GM12878 (cell line): Measurements from ENCODE around the gene CCDC177. TPM values are rescaled to one million over a fixed set of nuclear protein-coding genes. Genes with fewer than 3 reads are reported as not detected.

Source experiments
- ATAC-seq: fragments of 200-7000 bp; cut with Tn5 transposase; 3 replicates; pipeline ENCODE4 v1.9.1; 2020; ENCODE audit warnings: mild to moderate bottlenecking, moderate library complexity
- BruUV-seq: library from RNA; stranded (reverse); fragments of 400-500 nt; replicated peaks from 2 replicates; lab custom pipeline; 2021; lab: Mats Ljungman, UMichigan
- CTCF ChIA-PET: fragments of 300-600 bp; sonication (Branson Sonifier 250); formaldehyde crosslinking; extraction: SDS; loops from one replicate; lab custom pipeline; 2021; ENCODE audit warnings: inconsistent platforms; lab: Yijun Ruan, JAX
- POLR2A ChIA-PET: fragments of 350-600 bp; formaldehyde crosslinking; extraction: SDS; loops from one replicate; lab custom pipeline; 2021; ENCODE audit warnings: inconsistent platforms; lab: Charles Lee
- RAD21 ChIA-PET: fragments of 300-600 bp; sonication (Branson Sonifier 250); formaldehyde crosslinking; loops from one replicate; lab custom pipeline; 2023; ENCODE audit warnings: antibody characterized with exemption; ENCODE audit not compliant: unreplicated experiment; lab: Charles Lee
- SMC1A ChIA-PET: fragments of 300-600 bp; sonication (Branson Sonifier 250); formaldehyde crosslinking; loops from one replicate; lab custom pipeline; 2023; ENCODE audit not compliant: unreplicated experiment, uncharacterized antibody; lab: Charles Lee
- DNase-seq: peaks from one replicate; pipeline ENCODE4 v3.0.0-alpha.2; 2011; ENCODE audit warnings: low read depth, low spot score
- FAIRE-seq: peaks from 3 replicates; lab custom pipeline; 2011; peaks lifted over from hg19 to GRCh38; lab: Jason Lieb, UNC
- H2AFZ ChIP-seq: 2 replicates; pipeline ENCODE4 v1.6.0; 2011; ENCODE audit warnings: low read depth, low read length, control low read depth; ENCODE audit not compliant: control insufficient read depth
- H3K27ac ChIP-seq: 2 replicates; pipeline ENCODE4 v1.5.1; 2011; ENCODE audit warnings: control low read depth; ENCODE audit not compliant: control insufficient read depth, insufficient read depth
- H3K27me3 ChIP-seq, 2 experiments: replicated peaks in 1 of 2; 2 replicates each; pipeline versions ENCODE4 v1.6.0 to v1.6.1; 2011; ENCODE audit warnings: low read length in 1 of 2; ENCODE audit not compliant: control insufficient read depth in 2 of 2, insufficient read depth in 2 of 2
- H3K36me3 ChIP-seq, 2 experiments: 2 replicates each; pipeline ENCODE4 v1.5.1; 2011; ENCODE audit warnings: low read length in 1 of 2; ENCODE audit not compliant: control insufficient read depth in 2 of 2, insufficient read depth in 2 of 2
- H3K4me1 ChIP-seq: 2 replicates; pipeline ENCODE4 v1.6.1; 2011; ENCODE audit warnings: mild to moderate bottlenecking, low read length, moderate library complexity, mixed read lengths; ENCODE audit not compliant: control insufficient read depth, insufficient read depth
- H3K4me2 ChIP-seq: 2 replicates; pipeline ENCODE4 v1.6.0; 2011; ENCODE audit warnings: control low read depth; ENCODE audit not compliant: control insufficient read depth, insufficient read depth
- H3K4me3 ChIP-seq: fragments of 200-600 bp; sonication (generic); 2 replicates; pipeline ENCODE4 v1.5.1; 2016
- H3K79me2 ChIP-seq: 2 replicates; pipeline ENCODE4 v1.6.0; 2011; ENCODE audit warnings: low read length; ENCODE audit not compliant: control insufficient read depth, insufficient read depth
- H3K9ac ChIP-seq: 2 replicates; pipeline ENCODE4 v1.8.0; 2011; ENCODE audit warnings: low read length, control low read depth, mixed read lengths; ENCODE audit not compliant: control insufficient read depth, insufficient read depth
- H3K9me3 ChIP-seq: replicated peaks from 3 replicates; pipeline ENCODE4 v1.5.1; 2011; ENCODE audit warnings: mild to moderate bottlenecking, low read length; ENCODE audit not compliant: control insufficient read depth, insufficient read depth
- H4K20me1 ChIP-seq: 2 replicates; pipeline ENCODE4 v1.6.0; 2011; ENCODE audit not compliant: control insufficient read depth, insufficient read depth
- BCLAF1 ChIP-seq: fragments of 450-650 bp; IDR thresholded peaks from 2 replicates; pipeline ENCODE4 v1.6.1; 2017; ENCODE audit warnings: antibody characterized with exemption, mild to moderate bottlenecking, moderate library complexity
- BRCA1 ChIP-seq: IDR thresholded peaks from 2 replicates; pipeline ENCODE4 v1.6.1; 2011; ENCODE audit warnings: low read depth, low read length, improper control_type of control experiment
- IKZF2 ChIP-seq, 2 experiments: fragments of 450-650 bp; IDR thresholded peaks; 2 replicates each; pipeline ENCODE4 v1.6.1; 2017; ENCODE audit warnings: mild to moderate bottlenecking in 2 of 2, moderate library complexity in 2 of 2
- MEF2B ChIP-seq: fragments of 450-650 bp; IDR thresholded peaks from 2 replicates; pipeline ENCODE4 v1.6.1; 2018; ENCODE audit warnings: mild to moderate bottlenecking, moderate library complexity; ENCODE audit not compliant: partially characterized antibody, poor library complexity, severe bottlenecking
- NR2C2 ChIP-seq: IDR thresholded peaks from 2 replicates; pipeline ENCODE4 v1.6.1; 2011; ENCODE audit warnings: borderline replicate concordance, low read depth; ENCODE audit not compliant: control insufficient read depth, insufficient read length
- SIN3A ChIP-seq: IDR thresholded peaks from 2 replicates; pipeline ENCODE4 v1.6.1; 2012; ENCODE audit warnings: low read depth, low read length, improper control_type of control experiment
- SMARCA5 ChIP-seq: fragments of 450-650 bp; IDR thresholded peaks from 2 replicates; pipeline ENCODE4 v1.6.1; 2017; ENCODE audit warnings: mild to moderate bottlenecking
- STAT1 ChIP-seq: fragments of 450-650 bp; conservative IDR thresholded peaks from 2 replicates; pipeline ENCODE4 v1.6.1; 2014; ENCODE audit warnings: antibody characterized with exemption, mild to moderate bottlenecking
- STAT3 ChIP-seq: IDR thresholded peaks from 2 replicates; pipeline ENCODE4 v1.6.1; 2011; ENCODE audit warnings: low read depth, low read length, improper control_type of control experiment
- ZBTB11 ChIP-seq: fragments of 450-650 bp; formaldehyde crosslinking; IDR thresholded peaks from 2 replicates; pipeline ENCODE4 v1.5.0; 2022; ENCODE audit warnings: mild to moderate bottlenecking, missing genetic modification characterization
- WGBS: methylation state at CpG from one replicate; pipeline ENCODE4 v1.1.6; 2016; ENCODE audit warnings: low lambda C conversion rate; ENCODE audit not compliant: insufficient replicate concordance, insufficient coverage; ENCODE audit errors: missing lambda C conversion rate; 5-methylcytosine and 5-hydroxymethylcytosine counted together
- in situ Hi-C: fragments of 300-500 bp; cut with MboI; formaldehyde crosslinking; loops from 9 replicates; pipeline ENCODE4 v1.14.3; 2018; ENCODE audit warnings: mixed read lengths
- intact Hi-C: fragments of 100-400 bp; cut with micrococcal nuclease; formaldehyde crosslinking; loops from one replicate; pipeline ENCODE4 v1.14.2; 2022; ENCODE audit not compliant: unreplicated experiment
- polyA plus RNA-seq, 11 experiments: library from polyadenylated mRNA; depleted of rRNA in 4 of 11; unstranded in 6 of 11; stranded (reverse) in 5 of 11; fragments of >200 nt; fragmentation: Nextera tagmentation in 4 of 11; fragmentation: Illumina TruSeq in 1 of 11; extraction: Ambion mirVana in 4 of 11; extraction: Trizol in 1 of 11; gene quantifications; 1 replicate in 1 of 11; 2 replicates in 10 of 11; pipeline versions ENCODE4 v1.2.1 to v1.2.3, GENCODE V29; 2011 to 2016; ENCODE audit warnings: inconsistent platforms in 2 of 11, missing spikeins in 2 of 11, low read depth in 1 of 11
- total RNA-seq, 4 experiments: library from RNA; depleted of rRNA in 3 of 4; stranded (reverse); fragments of >200 nt in 3 of 4; fragmentation: Illumina TruSeq in 1 of 4; extraction: Trizol in 1 of 4; gene quantifications; 2 replicates each; pipeline versions ENCODE4 v1.2.1 to v1.2.3, GENCODE V29; 2013 to 2021
- TF ChIP-seq, protein P1 (sequence below): IDR thresholded peaks from 2 replicates; pipeline ENCODE4 v1.6.1; 2011; ENCODE audit warnings: borderline replicate concordance, low read depth, mild to moderate bottlenecking, moderate library complexity, low read length; ENCODE audit not compliant: insufficient read depth, poor library complexity, severe bottlenecking

The CCDC177 gene
- total and polyA plus RNA-seq, 10 of the 15 experiments (the other 5 are each of a cell fraction or from before 2014, with no cell fraction given) = not detected

- H3K27me3 ChIP-seq = no peaks in the 10 kb centered on the region; a peak in 1 of 4 replicates
Observed at GRCh38 chr14:69537900-69538299, 36.8 kb downstream of the CCDC177 start.

DNA sequence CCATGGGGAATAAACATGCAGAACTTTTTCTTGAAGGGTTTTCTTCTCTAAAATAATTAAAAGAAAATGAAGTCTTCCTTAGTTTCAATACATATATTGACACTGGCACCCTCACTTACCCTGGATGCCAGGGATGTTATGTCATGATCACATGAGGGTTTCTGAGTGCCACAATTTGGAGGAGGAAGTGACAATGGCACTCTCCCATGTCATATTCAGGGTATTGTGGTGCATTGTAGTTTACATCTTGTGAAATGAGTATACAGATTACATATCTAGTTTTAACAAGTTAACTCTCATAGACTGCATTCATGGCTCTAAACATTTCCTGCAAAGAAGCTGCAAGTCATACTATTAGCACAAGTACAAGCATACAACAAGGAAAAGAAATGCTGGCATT is 37.7 kb downstream of the CCDC177 start:
- Histone ChIP-seq H3K79me2 (no peaks in the 10 kb centered on the region), H3K9me3 (no peaks in the 10 kb centered on the region), H3K4me1 (peaks cover 9% of the 10 kb centered on the region), H2AFZ (no peak overlapping the region), H3K27me3 (no peaks in the 10 kb centered on the region; a peak in 2 of 4 replicates), H3K27ac (no peak overlapping the region), H4K20me1 (no peaks in the 10 kb centered on the region), H3K4me2 (no peak overlapping the region), H3K4me3 (no peak overlapping the region), H3K9ac (no peak overlapping the region), H3K36me3 (no peaks in the 10 kb centered on the region)
- CTCF ChIA-PET = interaction anchor here (0.9 to 1.2 kb wide), 2 partner anchors 16 to 546 kb away, joined by 3 read pairs; no protein-coding TSS in a partner anchor
- no peak for FAIRE-seq
- no TSS peak for BruUV-seq
- in situ Hi-C loops (no loop called here), intact Hi-C loops (no loop called here)
- DNase-seq = no peak
- SMC1A ChIA-PET = no interaction called here
- RAD21 ChIA-PET = no interaction called here
- no peak for ATAC-seq
- POLR2A ChIA-PET = no interaction called here
- no peak for TF ChIP-seq NR2C2
- no peak for TF ChIP-seq IKZF2 (IDR thresholded peaks at IDR 0.05)
- no peak for TF ChIP-seq STAT3
- TF ChIP-seq STAT1 = no peak
- no peak for TF ChIP-seq ZBTB11 (CRISPR knock-in tag)
- no peak for TF ChIP-seq BCLAF1
- no peak for TF ChIP-seq BRCA1

More at GRCh38 chr14:69537900-69538299, 36.8 kb downstream of the CCDC177 start:
- WGBS = 42% methylated on average over 1 of the region's 1 CpG
- ChIA-PET RAD21 (no interaction called here), POLR2A (no interaction called here), SMC1A (interaction anchor here (0.6 kb wide), 1 partner anchor 291 kb away, joined by 3 read pairs; no protein-coding TSS in a partner anchor), CTCF (interaction anchor here (1.2 kb wide), 1 partner anchor 15 kb away, joined by 3 read pairs; no protein-coding TSS in a partner anchor)
- intact Hi-C loops = no loop called here
- Histone ChIP-seq H3K4me1 (peaks cover 9% of the 10 kb centered on the region), H3K9ac (no peak overlapping the region)
- in situ Hi-C loops = no loop called here
- FAIRE-seq = no peak
- TF ChIP-seq IKZF2 (IDR thresholded peaks at IDR 0.05) (no peak), SIN3A (no peak), MEF2B (no peak), SMARCA5 (no peak)
- TF ChIP-seq, protein P1, sequence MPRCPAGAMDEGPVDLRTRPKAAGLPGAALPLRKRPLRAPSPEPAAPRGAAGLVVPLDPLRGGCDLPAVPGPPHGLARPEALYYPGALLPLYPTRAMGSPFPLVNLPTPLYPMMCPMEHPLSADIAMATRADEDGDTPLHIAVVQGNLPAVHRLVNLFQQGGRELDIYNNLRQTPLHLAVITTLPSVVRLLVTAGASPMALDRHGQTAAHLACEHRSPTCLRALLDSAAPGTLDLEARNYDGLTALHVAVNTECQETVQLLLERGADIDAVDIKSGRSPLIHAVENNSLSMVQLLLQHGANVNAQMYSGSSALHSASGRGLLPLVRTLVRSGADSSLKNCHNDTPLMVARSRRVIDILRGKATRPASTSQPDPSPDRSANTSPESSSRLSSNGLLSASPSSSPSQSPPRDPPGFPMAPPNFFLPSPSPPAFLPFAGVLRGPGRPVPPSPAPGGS = no peak
- TF ChIP-seq, all 136 proteins: peak for 0
- no peak overlapping the region for H3K4me3 ChIP-seq
- H3K36me3 ChIP-seq = no peaks in the 10 kb centered on the region
- no peaks in the 10 kb centered on the region for H4K20me1 ChIP-seq
- H3K27ac ChIP-seq = no peak overlapping the region
- DNase-seq (no peak), ATAC-seq (no peak)
- H3K4me2 ChIP-seq = no peak overlapping the region
- no TSS peak for BruUV-seq
- H2AFZ ChIP-seq = no peak overlapping the region
- H3K9me3 ChIP-seq = no peaks in the 10 kb centered on the region
- no peaks in the 10 kb centered on the region for H3K79me2 ChIP-seq
